HCT116 (cell line): Measurements from ENCODE around the gene ACTL9. TPM values are rescaled to one million over a fixed set of nuclear protein-coding genes. Genes with fewer than 3 reads are reported as not detected.

Source experiments
- ATAC-seq: fragments of 200-7000 bp; cut with Tn5 transposase; 2 replicates; pipeline ENCODE4 v1.9.1; 2020; ENCODE audit warnings: mild to moderate bottlenecking, moderate library complexity
- BruUV-seq: library from RNA; stranded (reverse); fragments of 400-500 nt; replicated peaks from 2 replicates; lab custom pipeline; 2021; lab: Mats Ljungman, UMichigan
- CTCF ChIA-PET: fragments of 300-600 bp; sonication (Branson Sonifier 250); formaldehyde crosslinking; loops from one replicate; lab custom pipeline; 2021; ENCODE audit warnings: antibody characterized with exemption; lab: Charles Lee
- POLR2A ChIA-PET: fragments of 300-600, 350-600 bp; sonication (Branson Sonifier 250); formaldehyde crosslinking; loops from one replicate; lab custom pipeline; 2021; ENCODE audit warnings: antibody characterized with exemption; lab: Charles Lee
- RAD21 ChIA-PET, 2 experiments: fragments of 300-600 bp; sonication (Branson Sonifier 250); formaldehyde crosslinking; loops; one replicate each; lab custom pipeline; 2023; ENCODE audit warnings: low total read pairs in 2 of 2; ENCODE audit not compliant: uncharacterized antibody in 2 of 2, unreplicated experiment in 2 of 2, low non-redundant PET in 1 of 2; lab: Charles Lee
- DNase-seq: peaks from one replicate; pipeline ENCODE4 v3.0.0-alpha.2; 2010; ENCODE audit warnings: low read depth, low spot score
- H2AFZ ChIP-seq: fragments of 200-600 bp; shearing (Covaris generic), sonication (generic); 2 replicates; pipeline ENCODE4 v1.6.1; 2017; ENCODE audit warnings: low read depth, mixed run types, mixed read lengths, antibody characterized with exemption, low read length; ENCODE audit not compliant: poor library complexity, severe bottlenecking
- H3K27ac ChIP-seq: 2 replicates; pipeline ENCODE4 v1.5.1; 2012; ENCODE audit warnings: low read depth, low read length
- H3K27me3 ChIP-seq: fragments of 200-600 bp; sonication (generic); 2 replicates; pipeline ENCODE4 v1.6.1; 2016; ENCODE audit warnings: mixed run types, low read length, mixed read lengths; ENCODE audit not compliant: insufficient read depth
- H3K36me3 ChIP-seq, 2 experiments: fragments of 200-500 bp in 1 of 2; fragments of 200-600 bp in 1 of 2; sonication (Bioruptor generic) in 1 of 2; sonication (generic) in 1 of 2; 2 replicates each; pipeline versions ENCODE4 v1.5.1 to v1.6.1; 2014 to 2016; ENCODE audit warnings: low read length in 2 of 2, inconsistent platforms in 1 of 2, mixed read lengths in 1 of 2, mixed run types in 1 of 2; ENCODE audit not compliant: insufficient read depth in 2 of 2, control insufficient read depth in 1 of 2
- H3K4me1 ChIP-seq, 2 experiments: fragments of 200-600 bp in 1 of 2; sonication (generic) in 1 of 2; 2 replicates each; pipeline versions ENCODE4 v1.5.1 to v1.6.1; 2012 to 2017; ENCODE audit warnings: low read length in 2 of 2, inconsistent platforms in 1 of 2, mild to moderate bottlenecking in 1 of 2, mixed read lengths in 1 of 2, mixed run types in 1 of 2, moderate library complexity in 1 of 2; ENCODE audit not compliant: insufficient read depth in 2 of 2, control insufficient read depth in 1 of 2
- H3K4me2 ChIP-seq: fragments of 200-600 bp; sonication (generic); 2 replicates; pipeline ENCODE4 v1.6.1; 2017; ENCODE audit warnings: mixed run types, low read length, mixed read lengths
- H3K4me3 ChIP-seq, 2 experiments: fragments of 200-600 bp in 1 of 2; sonication (generic) in 1 of 2; replicated peaks in 1 of 2; 2 replicates each; pipeline ENCODE4 v1.5.1; 2011 to 2016; ENCODE audit warnings: low read length in 2 of 2, control low read depth in 1 of 2, low read depth in 1 of 2, mild to moderate bottlenecking in 1 of 2, mixed read lengths in 1 of 2, mixed run types in 1 of 2
- H3K79me2 ChIP-seq: fragments of 200-600 bp; sonication (generic); 2 replicates; pipeline ENCODE4 v1.6.1; 2017; ENCODE audit warnings: mild to moderate bottlenecking, mixed run types, low read length, moderate library complexity, mixed read lengths; ENCODE audit not compliant: insufficient read depth
- H3K9ac ChIP-seq: fragments of 200-600 bp; sonication (generic); 2 replicates; pipeline ENCODE4 v1.6.1; 2016; ENCODE audit warnings: low read length, mixed read lengths
- H3K9me2 ChIP-seq: fragments of 200-600 bp; sonication (generic), shearing (Covaris generic); 2 replicates; pipeline ENCODE4 v1.6.1; 2017; ENCODE audit warnings: mixed run types, mild to moderate bottlenecking, moderate library complexity; ENCODE audit not compliant: insufficient read depth
- H3K9me3 ChIP-seq, 2 experiments: fragments of 200-500 bp in 1 of 2; fragments of 200-600 bp in 1 of 2; sonication (Bioruptor generic) in 1 of 2; sonication (generic) in 1 of 2; 2 replicates each; pipeline ENCODE4 v1.6.1; 2014 to 2017; ENCODE audit warnings: low read length in 2 of 2, mixed read lengths in 2 of 2, inconsistent platforms in 1 of 2, low read depth in 1 of 2, mild to moderate bottlenecking in 1 of 2, mixed run types in 1 of 2, moderate library complexity in 1 of 2; ENCODE audit not compliant: control insufficient read depth in 1 of 2, insufficient read depth in 1 of 2
- H4K20me1 ChIP-seq: fragments of 200-600 bp; sonication (generic), shearing (Covaris generic); 2 replicates; pipeline ENCODE4 v1.6.1; 2017; ENCODE audit warnings: mixed run types, mild to moderate bottlenecking, moderate library complexity; ENCODE audit not compliant: insufficient read depth
- SRF ChIP-seq: IDR thresholded peaks from 2 replicates; pipeline ENCODE4 v1.6.1; 2012; ENCODE audit warnings: low read depth
- intact Hi-C: fragments of 100-400 bp; cut with micrococcal nuclease; formaldehyde crosslinking; loops from 2 replicates; pipeline ENCODE4 v1.10.0; 2022
- total RNA-seq: library from RNA; stranded (reverse); gene quantifications from one replicate; pipeline ENCODE4 v1.2.1, GENCODE V29; 2021; ENCODE audit not compliant: unreplicated experiment
- TF ChIP-seq, protein P1 (sequence below), 3 experiments: fragments of 200-600 bp in 1 of 3; sonication (generic) in 1 of 3; IDR thresholded peaks in 2 of 3; conservative IDR thresholded peaks in 1 of 3; 2 replicates each; pipeline ENCODE4 v1.5.1; 2012 to 2017; ENCODE audit warnings: low read depth in 2 of 3, low read length in 2 of 3, antibody characterized with exemption in 1 of 3, borderline replicate concordance in 1 of 3, control low read depth in 1 of 3, mild to moderate bottlenecking in 1 of 3, mixed read lengths in 1 of 3, mixed run types in 1 of 3, moderate library complexity in 1 of 3; ENCODE audit not compliant: insufficient read depth in 1 of 3

Gene ACTL9
- total RNA-seq, 1 experiment from 2014 or later, result not detected

DNA sequence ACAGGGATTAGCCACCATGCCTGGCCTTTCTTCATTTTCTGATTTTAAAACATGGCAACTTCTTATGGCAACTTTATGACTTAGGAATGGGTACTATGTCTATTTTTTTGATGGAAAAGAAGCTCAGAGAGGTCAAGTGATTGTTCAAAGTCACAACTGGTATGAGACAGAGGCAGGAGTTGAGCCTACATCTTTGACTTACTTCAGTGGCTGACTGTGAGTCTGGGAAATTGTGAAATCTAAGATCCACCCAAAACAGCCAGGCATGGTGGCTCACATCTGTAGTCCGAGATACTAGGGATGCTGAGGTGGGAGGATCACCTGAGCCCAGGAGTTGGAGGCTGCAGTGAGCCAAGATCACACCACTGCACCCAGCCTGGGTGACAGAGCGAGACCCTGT, 2.4 kb upstream of the ACTL9 start:
- RAD21 ChIA-PET, result no interaction called here
- CTCF ChIA-PET, result no interaction called here
- H3K36me3 ChIP-seq, result no peaks in the 10 kb centered on the region
- H3K27ac ChIP-seq, result no peak overlapping the region
- H3K4me2 ChIP-seq, result no peak overlapping the region
- H3K9ac ChIP-seq, result no peak overlapping the region
- H3K4me1 ChIP-seq, result no peaks in the 10 kb centered on the region
- intact Hi-C loops, result no loop called here
- H3K9me2 ChIP-seq, result no peaks in the 10 kb centered on the region
- no peak for TF ChIP-seq SRF
- H4K20me1 ChIP-seq, result no peaks in the 10 kb centered on the region
- no peak overlapping the region for H3K4me3 ChIP-seq
- H3K79me2 ChIP-seq, result no peaks in the 10 kb centered on the region
- no peaks in the 10 kb centered on the region for H3K9me3 ChIP-seq
- no peak for ATAC-seq
- BruUV-seq, result no TSS peak
- DNase-seq, result no peak
- H3K27me3 ChIP-seq, result 0 out of 2 replicates have a peak, but pooled peaks cover 6% of the 10 kb centered on the region
- no peak overlapping the region for H2AFZ ChIP-seq
- POLR2A ChIA-PET, result no interaction called here

DNA sequence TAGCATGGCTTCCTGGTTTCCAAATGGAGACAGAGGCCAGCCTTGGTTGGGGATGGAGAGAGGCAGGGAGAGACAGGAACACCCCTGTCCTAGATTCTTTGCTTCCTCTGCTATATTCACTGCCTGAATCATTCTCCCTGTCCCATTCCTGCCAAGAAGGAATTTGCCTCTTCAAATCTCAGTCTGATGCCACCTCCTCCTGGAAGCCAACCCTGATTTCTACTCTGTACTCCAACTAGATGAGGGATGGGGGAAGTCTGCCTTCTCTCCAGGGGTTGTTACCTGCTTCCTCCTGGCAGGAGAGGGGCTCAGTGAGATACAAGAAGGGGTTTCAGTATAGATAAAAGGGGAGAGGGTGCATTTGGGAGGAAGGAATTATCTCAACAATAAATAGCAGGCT, 1.3 kb upstream of the ACTL9 start:
- Histone ChIP-seq H3K9me2 (no peaks in the 10 kb centered on the region), H3K4me1 (no peaks in the 10 kb centered on the region), H3K9ac (no peak overlapping the region), H3K4me2 (no peak overlapping the region), H2AFZ (no peak overlapping the region), H4K20me1 (no peaks in the 10 kb centered on the region), H3K79me2 (no peaks in the 10 kb centered on the region), H3K27ac (no peak overlapping the region), H3K36me3 (no peaks in the 10 kb centered on the region), H3K9me3 (no peaks in the 10 kb centered on the region), H3K27me3 (0 out of 2 replicates have a peak, but pooled peaks cover 6% of the 10 kb centered on the region), H3K4me3 (no peak overlapping the region)
- TF ChIP-seq, protein P1, sequence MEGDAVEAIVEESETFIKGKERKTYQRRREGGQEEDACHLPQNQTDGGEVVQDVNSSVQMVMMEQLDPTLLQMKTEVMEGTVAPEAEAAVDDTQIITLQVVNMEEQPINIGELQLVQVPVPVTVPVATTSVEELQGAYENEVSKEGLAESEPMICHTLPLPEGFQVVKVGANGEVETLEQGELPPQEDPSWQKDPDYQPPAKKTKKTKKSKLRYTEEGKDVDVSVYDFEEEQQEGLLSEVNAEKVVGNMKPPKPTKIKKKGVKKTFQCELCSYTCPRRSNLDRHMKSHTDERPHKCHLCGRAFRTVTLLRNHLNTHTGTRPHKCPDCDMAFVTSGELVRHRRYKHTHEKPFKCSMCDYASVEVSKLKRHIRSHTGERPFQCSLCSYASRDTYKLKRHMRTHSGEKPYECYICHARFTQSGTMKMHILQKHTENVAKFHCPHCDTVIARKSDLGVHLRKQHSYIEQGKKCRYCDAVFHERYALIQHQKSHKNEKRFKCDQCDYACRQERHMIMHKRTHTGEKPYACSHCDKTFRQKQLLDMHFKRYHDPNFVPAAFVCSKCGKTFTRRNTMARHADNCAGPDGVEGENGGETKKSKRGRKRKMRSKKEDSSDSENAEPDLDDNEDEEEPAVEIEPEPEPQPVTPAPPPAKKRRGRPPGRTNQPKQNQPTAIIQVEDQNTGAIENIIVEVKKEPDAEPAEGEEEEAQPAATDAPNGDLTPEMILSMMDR (IDR thresholded peaks at IDR 0.05 in 2 of 3, conservative IDR thresholded peaks at IDR 0.05 in 1 of 3; ENCODE audit: borderline replicate concordance in 1 of 3, insufficient read depth in 1 of 3, low read depth in 2 of 3, low read length in 2 of 3), result no peak
- POLR2A ChIA-PET, result no interaction called here
- no TSS peak for BruUV-seq
- CTCF ChIA-PET, result no interaction called here
- no peak for ATAC-seq
- RAD21 ChIA-PET, result no interaction called here
- intact Hi-C loops, result no loop called here
- DNase-seq, result no peak
